ENCODE measurements around the gene HPRT1.

The HPRT1 gene

DNA sequence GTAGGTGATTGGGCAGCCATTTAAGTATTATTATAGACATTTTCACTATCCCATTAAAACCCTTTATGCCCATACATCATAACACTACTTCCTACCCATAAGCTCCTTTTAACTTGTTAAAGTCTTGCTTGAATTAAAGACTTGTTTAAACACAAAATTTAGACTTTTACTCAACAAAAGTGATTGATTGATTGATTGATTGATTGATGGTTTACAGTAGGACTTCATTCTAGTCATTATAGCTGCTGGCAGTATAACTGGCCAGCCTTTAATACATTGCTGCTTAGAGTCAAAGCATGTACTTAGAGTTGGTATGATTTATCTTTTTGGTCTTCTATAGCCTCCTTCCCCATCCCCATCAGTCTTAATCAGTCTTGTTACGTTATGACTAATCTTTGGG, 16.3 kb downstream of the HPRT1 start:
- no peak for DNase-seq (ENCODE audit: low read depth, low spot score)

DNA sequence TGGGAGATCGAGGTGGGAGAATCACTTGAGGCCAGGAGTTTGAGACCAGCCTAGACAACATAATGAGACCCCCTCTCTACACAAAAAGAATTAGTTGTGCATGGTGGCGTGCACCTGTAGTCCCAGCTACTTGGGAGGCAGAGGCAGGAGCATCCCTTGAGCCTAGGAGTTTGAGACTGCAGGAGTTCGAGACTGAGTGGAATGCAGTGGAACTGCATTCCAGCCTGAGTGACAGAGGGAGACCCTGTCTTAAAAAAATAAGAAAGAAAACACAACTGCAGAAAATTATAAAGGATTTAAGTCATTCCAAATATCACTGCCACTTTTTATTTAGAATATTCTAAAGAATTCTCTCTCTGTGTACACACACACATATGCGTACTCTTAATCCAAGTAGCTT, 18.4 kb downstream of the HPRT1 start:
- no peak for DNase-seq (ENCODE audit: low read depth, low spot score)

DNA sequence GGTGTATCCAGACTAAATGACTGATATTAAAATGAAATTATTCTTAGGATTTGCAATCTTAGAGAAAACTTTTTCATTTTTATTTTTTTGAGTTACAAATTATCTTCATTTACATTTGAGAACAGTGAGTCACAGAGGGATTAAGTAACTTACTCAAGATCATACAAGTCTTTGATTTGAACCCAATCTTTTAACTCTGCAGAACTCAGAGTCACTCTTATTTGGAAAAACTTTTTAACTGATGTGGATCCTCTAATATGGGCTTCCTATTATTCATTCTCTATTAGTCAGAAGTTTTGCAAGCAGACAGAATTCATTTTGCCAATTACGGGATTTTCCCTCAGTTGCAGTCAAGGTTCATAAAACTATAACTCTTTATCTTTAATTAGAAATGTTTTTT, 20.1 kb downstream of the HPRT1 start:
- DNase-seq (ENCODE audit: low read depth, low spot score): no peak

DNA sequence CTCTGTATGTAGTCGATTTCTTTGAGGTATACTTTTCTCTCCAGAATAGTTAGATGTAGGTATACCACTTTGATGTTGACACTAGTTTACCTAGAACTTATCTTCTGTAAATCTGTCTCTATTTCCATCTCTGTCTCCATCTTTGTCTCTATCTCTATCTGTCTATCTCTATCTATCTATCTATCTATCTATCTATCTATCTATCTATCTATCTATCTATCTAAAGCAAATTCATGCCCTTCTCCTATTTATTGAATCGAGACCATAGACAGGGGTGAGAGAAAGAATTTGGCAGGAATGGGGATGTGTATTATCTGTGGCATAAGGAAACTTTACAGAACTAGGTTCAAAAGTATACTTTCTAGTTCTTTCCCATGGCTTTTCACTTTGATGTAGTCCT, 21.4 kb downstream of the HPRT1 start:
- no peak for DNase-seq (ENCODE audit: low read depth, low spot score)

DNA sequence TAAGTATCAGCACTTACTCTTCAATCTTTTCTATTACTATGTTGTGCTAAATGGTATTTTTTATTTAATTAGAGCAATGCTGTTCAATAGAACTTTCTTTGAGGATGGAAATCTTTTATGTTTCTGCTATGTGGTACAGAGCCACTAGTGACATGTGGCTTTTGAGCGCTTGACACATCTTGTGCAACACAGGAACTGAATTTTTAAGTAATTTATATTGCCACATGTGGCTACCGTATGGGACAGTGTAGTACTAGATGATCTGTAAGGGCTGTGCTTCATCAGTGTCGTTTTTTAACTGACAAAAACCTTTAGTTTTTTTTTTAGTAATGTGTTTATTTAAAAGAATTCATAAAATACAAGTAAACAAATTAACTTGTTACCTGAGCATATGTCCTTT, 22.4 kb downstream of the HPRT1 start:
- DNase-seq (ENCODE audit: low read depth, low spot score): no peak

DNA sequence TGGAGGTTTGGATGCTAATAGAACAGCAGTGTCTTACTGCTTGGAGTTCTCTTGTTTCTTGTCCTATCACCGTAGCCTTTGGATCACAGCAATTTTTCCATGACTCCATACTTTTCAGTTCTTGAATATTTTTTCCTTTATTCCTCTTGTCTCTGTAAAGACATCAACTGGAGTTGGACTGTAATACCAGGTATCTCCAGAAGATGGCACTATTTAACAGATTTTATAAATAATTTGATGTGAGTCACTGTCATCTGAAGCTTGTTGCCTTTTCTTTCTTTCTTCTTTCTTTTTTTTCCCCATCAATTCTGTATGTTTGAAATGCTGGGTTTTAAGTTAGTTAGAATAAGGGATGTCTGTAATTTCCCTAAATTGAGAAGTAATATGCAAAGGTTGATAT, 24.1 kb downstream of the HPRT1 start:
- DNase-seq (ENCODE audit: low read depth, low spot score): no peak

DNA sequence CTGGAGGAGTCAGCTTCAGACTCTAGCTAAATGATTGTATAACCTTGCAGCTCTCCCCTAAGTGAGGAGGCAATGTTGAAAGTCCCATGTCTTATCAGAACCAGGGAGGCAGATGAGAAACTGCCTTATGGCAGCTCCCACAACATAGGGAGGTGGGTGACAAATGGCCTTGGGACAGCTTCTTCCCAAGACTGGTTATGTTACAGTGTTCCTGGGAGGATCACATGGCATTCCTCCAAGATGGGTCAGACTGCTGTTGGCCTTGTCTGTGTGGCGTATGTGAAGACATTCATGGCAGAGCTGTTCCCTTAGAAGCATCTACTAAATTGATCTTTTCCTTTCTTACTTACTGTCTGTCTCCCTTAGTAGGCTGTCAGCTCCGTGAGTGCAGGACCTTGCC, 42.0 kb downstream of the HPRT1 start:
- no peak for DNase-seq (ENCODE audit: low read depth, low spot score)

DNA sequence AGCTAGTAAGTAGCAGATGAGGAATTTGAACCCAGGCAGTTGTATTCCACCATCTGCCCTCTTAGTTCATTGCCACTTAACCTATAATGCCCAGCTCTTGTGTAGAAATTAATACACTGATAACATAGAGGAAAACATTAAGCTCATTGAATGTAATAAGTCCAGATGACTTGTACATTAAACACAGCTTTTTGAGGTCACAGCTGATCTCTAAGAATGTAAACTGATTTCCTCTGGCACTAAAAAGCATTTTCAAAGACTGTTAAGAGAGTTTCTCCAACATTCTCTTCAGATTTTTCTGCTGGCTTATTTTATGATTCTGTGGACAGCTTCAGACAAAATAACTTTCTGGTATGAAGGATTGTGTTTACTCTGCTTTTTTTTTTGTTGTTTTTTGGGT, 42.7 kb downstream of the HPRT1 start:
- no peak for DNase-seq (ENCODE audit: low read depth, low spot score)

DNA sequence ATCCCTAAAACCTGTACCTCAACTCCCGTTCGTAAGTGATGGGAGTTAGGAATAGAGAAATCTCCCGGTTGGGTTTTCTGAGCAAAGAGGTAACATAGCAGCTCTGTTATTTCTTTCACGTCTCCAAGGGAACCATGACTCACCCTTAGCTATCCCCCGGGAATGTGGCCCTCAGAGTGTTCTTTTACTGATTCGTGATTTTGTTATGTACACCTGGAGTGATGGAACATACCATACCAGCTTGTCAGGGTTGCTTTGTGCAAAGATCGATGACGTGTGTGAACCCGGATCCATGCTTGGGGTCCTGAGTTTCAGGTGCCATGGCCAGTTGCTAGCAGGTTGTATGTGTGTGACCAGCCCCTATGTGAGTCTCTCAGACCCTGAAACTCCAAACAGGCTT, 52.6 kb downstream of the HPRT1 start:
- no peak for DNase-seq (ENCODE audit: low read depth, low spot score)

DNA sequence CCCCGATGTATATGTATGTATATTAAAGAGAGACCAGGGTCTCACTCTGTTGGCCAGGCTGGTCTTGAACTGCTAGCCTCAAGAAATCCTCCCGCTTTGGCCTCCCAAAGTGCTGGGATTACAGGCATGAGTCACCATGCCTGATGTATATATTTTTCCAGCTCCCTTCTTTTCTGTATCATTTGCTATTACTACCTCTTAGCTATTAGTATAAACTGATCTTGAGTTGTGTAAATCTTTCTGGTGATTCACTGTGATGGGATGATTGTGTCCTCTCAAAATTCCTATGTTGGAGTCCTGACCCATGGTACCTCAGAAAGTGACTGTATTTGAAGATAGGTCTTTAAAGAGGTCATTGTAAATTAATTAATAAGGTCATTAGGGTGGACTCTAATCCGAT, 53.1 kb downstream of the HPRT1 start:
- DNase-seq (ENCODE audit: low read depth, low spot score): no peak

DNA sequence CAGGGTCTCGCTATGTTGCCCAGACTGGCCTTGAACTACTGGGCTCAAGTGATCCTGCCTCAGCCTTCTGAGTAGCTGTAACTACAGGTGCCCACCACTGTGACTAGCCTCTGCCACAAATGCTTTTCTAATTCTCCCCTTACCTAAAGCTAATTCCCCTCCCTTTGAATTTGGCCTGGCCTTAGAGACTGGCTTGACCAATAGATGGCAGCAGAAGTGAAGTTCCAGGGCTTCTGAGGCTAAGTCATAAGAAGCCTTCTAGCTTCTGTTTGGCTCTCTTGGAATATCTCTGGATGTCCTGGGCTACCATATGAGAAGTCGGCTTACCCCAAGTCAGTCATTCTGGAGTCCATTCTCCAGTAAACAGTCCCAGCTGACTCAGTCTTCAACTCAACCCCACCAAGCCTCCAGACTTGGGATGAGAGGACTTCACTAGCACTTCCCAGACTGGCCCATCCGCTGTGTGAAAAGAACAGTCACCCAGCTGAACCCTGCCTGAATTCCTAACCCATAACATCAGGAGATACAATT, 61.0 kb downstream of the HPRT1 start:
- no peak for DNase-seq (ENCODE audit: low read depth, low spot score)

DNA sequence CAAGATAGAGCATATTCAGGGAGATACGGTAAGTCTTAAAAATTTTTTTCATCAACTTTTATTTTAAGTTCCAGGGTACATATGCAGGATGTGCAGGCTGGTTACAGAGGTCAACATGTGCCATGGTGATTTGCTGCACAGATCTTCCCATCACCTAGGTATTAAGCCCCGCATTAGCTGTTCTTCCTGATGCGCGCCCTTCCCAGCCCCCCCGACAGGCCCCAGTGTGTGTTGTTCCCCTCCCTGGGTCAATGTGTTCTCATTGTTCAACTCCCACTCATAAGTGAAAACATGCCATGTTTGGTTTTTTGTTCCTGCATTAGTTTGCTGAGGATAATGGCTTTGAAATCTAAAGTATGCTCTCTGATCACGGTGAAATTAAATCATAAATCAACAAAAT, 64.2 kb downstream of the HPRT1 start:
- DNase-seq (ENCODE audit: low read depth, low spot score): no peak

DNA sequence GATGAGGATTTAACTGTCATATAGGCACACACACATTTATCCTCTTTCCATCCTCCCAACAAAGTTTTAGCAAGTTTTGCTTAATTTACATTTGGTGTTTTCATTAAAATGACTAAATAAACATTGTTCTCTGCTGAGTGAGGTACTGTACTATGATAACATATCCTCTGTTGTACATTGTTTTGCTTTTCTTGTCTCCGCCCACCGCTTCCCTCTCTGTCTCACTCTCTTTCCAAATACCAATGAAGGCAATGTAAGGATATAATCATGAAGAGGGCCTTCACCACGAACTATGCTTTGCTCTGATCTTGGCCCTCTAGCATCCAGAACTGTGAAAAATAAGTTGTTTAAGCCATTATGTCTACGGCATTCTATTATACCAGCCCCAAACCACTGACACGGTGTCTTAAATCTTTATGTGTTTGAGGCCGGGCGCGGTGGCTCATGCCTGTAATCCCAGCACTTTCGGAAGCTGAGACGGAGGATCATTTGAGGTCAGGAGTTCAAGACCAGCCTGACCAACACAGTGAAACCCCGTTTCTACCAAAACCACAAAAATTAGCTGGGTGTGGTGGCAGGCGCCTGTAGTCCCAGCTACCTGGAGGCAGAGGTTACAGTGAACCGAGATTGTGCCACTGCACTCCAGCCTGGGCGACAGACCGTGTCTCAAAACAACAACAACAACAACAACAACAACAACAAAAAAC, 65.3 kb downstream of the HPRT1 start:
- DNase-seq (ENCODE audit: low read depth, low spot score): no peak

DNA sequence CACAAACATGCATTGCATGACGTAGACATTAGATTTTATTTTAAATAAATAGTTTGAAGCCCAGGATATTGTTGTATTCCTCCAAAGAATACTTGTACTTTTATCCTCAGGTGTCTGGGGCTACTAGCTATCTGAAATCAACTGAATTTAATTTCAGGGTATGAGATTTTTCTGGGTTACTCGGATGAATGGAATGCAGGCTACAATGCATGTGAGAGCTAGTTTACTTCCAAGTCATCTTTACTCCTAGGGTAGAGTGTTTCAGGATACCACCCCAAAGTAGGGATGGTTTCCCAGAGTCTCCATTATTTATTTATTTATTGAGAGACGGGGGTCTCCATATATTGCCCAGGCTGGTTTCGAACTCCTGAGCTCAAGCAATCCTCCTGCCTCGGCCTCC, 66.4 kb downstream of the HPRT1 start:
- no peak for DNase-seq (ENCODE audit: low read depth, low spot score)

DNA sequence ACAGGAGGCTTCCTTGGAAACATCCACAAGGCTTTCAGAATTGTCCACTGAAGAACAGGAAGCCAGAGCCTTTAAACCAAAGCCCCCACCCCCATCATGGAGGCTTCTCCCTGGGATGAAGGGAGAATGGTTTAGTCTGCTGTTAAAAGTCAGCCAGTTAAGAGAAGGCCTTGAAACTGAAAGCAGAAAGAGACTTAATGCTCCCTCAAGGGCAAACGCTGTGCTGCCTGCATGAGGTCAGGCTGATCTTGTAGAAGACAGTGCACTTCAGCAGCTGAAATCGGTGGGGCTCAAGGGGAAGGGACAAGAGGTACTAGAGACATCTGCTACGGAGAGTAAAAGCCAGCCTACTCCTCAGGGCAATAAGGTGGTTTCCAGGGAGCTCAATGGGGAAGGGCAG, 69.0 kb downstream of the HPRT1 start:
- DNase-seq (ENCODE audit: low read depth, low spot score): no peak

DNA sequence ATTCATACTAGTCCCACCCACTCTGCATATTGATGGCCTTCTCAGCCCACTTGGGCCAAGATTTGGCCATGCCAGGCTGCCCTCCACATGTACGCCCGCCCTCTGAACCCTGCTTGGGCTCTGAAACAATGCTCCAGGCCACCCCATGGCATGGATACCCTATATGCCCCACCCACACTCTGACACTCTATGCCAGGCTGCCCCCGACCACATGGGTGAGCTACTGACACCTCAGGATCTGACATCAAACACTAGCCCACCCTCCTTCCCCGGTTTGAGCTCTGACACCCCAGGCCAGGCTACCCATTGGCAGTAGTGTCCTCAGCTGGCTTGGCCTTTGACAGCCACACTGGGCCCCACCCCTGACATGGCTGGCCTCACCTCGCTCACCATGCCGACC, 69.5 kb downstream of the HPRT1 start:
- DNase-seq (ENCODE audit: low read depth, low spot score): no peak

DNA sequence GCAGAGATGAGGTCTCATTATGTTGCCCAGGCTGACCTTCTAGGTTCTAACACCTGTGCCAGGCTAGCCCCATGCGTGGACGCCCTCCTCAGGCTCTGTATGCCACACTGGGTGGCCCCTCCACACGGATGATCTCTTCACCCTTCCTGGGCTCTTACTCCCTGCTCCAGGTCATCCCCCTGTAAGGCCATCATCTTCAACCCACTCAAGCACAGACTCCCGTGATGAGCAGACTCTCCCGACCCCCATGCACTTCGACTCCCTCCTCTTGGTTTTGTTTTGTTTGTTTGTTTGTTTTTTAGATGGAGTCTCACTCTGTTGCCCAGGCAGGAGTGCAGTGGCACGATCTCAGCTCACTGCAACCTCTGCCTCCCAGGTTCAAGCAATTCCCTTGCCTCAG, 70.9 kb downstream of the HPRT1 start:
- DNase-seq (ENCODE audit: low read depth, low spot score): no peak

DNA sequence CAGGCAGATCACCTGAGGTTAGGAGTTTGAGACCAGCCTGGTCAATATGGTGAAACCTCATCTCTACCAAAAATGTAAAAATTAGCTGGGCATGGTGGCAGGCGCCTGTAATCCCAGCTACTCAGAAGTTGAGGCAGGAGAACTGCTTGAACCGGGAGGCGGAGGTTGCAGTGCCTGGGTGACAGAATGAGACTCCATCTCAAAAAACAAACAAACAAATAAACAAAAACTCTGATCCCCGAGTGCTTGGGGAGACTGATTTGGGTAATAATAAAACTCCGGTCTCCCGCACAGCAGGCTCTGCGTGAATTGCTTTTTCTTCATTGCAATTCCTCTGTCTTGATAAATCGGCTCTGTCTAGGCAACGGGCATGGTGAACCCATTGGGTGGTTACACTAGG, 73.4 kb downstream of the HPRT1 start:
- DNase-seq (ENCODE audit: low read depth, low spot score): no peak

DNA sequence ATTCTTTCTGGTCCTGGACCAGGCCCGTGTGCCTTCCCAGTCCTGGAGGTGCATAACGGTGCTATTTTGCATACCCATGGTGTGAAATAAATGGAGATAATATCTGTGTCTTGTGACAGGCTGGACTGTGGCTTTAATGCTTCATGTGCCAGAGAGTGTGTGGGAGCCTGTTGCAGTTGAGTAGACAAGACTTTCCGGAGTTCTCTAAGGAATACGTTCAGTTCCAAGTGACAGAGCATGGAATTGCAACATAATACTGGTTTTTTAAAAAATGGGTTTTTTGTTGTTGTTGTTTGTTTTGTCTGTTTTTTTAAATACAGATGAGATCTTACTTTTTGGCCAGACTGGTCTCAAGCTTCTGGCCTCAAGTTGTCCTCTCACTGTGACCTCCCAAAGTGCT, 74.0 kb downstream of the HPRT1 start:
- no peak for DNase-seq (ENCODE audit: low read depth, low spot score)

DNA sequence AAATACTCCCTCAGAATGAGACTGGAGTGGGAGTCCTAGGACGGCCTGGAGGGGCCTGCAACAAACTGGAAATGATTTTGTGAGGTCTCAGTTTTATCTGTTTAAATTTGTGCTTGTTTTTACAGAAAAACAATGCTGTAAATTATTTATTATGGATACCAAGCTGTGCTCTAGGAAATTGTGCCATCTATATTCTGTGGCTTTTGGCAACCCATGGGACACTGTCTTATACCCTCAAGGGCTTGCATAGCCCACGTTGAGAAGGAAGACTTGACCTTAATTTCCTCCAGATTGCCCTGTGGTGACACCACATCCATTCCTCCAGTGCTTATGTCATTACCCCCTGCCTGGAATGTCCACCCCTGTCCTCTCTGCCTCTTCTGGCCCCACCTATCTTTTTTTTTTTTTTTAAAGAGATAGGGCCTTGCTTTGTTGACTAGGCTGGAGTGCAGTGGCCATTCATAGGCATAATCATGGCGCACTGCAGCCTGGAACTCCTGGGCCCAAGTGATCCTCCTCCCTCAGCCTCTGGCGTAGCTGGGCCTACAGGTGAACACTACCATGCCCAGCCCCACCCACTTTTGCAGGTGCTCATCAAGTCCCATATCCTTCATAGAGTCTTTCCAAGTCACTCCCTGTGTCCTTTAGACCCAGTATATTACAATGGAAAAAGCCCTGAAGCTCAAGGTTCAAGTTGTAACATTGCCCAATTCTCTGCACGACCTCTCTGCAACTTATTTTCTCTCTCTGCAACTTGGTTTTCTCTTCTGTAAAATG, 77.4 kb downstream of the HPRT1 start:
- no peak for DNase-seq (ENCODE audit: low read depth, low spot score)

DNA sequence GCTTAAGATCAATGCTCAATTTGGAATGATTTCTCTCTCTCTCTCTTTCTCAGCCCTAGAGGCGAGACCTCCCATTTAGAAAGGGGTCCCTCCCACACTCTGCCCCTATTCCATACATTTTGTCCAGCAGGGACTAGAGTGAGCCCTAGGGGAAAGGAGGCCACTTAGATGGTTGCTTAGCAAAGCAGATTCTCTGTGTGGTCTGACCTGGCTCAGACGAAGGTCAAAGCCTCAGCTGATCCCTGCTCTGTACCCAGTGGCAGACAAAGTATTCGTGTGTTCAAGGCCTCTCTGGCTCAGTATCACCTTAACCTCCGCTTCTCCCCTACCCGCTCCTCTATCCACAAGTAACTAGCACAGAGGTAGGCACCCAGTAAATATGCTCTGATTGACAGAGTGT, 78.4 kb downstream of the HPRT1 start:
- DNase-seq (ENCODE audit: low read depth, low spot score): no peak

DNA sequence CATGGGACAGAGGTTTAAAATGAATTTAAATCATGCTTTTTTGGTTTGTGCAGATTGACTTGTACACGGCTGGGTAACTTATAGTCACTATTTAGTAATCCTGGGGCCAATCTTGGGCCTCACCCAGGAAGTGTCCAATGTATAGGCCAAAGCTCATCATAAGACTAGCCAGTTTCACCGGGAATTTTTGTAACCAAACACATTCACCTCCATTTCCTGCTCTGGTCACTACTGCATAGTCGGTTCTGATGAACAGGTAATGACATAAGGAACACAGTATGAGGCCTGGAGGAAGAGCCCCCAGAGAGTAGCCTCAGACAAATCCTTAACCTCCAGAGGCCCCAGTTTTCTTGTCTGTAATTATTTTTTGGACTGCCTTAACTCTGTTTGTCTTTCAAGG, 81.9 kb downstream of the HPRT1 start:
- DNase-seq (ENCODE audit: low read depth, low spot score): no peak

DNA sequence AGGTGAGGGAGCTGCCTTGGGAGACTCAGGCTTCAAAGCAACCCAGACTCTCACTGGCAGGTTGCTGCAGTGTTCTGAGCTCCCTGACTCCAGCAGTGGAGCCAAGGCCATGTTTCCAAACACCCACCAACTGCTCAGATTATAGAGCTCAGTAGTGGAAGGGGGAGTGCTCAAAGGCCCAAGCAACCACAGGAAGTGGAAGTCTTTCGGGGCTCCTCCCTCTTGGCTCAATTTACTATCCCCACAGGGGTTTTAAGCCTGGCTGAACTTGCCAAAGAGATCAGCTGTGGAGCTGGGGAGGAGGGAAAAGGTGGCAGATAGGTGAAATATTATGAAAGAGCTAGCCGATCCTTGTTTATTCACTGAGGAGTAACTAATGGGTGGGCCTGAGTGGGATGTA, 82.5 kb downstream of the HPRT1 start:
- DNase-seq (ENCODE audit: low read depth, low spot score): no peak
